GM12878 (cell line): ENCODE results near the gene COX18. TPM values are rescaled to one million over a fixed set of nuclear protein-coding genes. Genes with fewer than 3 reads are reported as not detected.
A peak's percentile ranks its signal among the peaks of the same experiment; 100 is the strongest.

Source experiments
- ATAC-seq: fragments of 200-7000 bp; cut with Tn5 transposase; 3 replicates; pipeline ENCODE4 v1.9.1; 2020; ENCODE audit warnings: mild to moderate bottlenecking, moderate library complexity
- BruUV-seq: library from RNA; stranded (reverse); fragments of 400-500 nt; replicated peaks from 2 replicates; lab custom pipeline; 2021; lab: Mats Ljungman, UMichigan
- CTCF ChIA-PET: fragments of 300-600 bp; sonication (Branson Sonifier 250); formaldehyde crosslinking; extraction: SDS; loops from one replicate; lab custom pipeline; 2021; ENCODE audit warnings: inconsistent platforms; lab: Yijun Ruan, JAX
- POLR2A ChIA-PET: fragments of 350-600 bp; formaldehyde crosslinking; extraction: SDS; loops from one replicate; lab custom pipeline; 2021; ENCODE audit warnings: inconsistent platforms; lab: Charles Lee
- RAD21 ChIA-PET: fragments of 300-600 bp; sonication (Branson Sonifier 250); formaldehyde crosslinking; loops from one replicate; lab custom pipeline; 2023; ENCODE audit warnings: antibody characterized with exemption; ENCODE audit not compliant: unreplicated experiment; lab: Charles Lee
- SMC1A ChIA-PET: fragments of 300-600 bp; sonication (Branson Sonifier 250); formaldehyde crosslinking; loops from one replicate; lab custom pipeline; 2023; ENCODE audit not compliant: unreplicated experiment, uncharacterized antibody; lab: Charles Lee
- DNase-seq: peaks from one replicate; pipeline ENCODE4 v3.0.0-alpha.2; 2011; ENCODE audit warnings: low read depth, low spot score
- FAIRE-seq: peaks from 3 replicates; lab custom pipeline; 2011; peaks lifted over from hg19 to GRCh38; lab: Jason Lieb, UNC
- H2AFZ ChIP-seq: 2 replicates; pipeline ENCODE4 v1.6.0; 2011; ENCODE audit warnings: low read depth, low read length, control low read depth; ENCODE audit not compliant: control insufficient read depth
- H3K27ac ChIP-seq: 2 replicates; pipeline ENCODE4 v1.5.1; 2011; ENCODE audit warnings: control low read depth; ENCODE audit not compliant: control insufficient read depth, insufficient read depth
- H3K27me3 ChIP-seq, 2 experiments: replicated peaks in 1 of 2; 2 replicates each; pipeline versions ENCODE4 v1.6.0 to v1.6.1; 2011; ENCODE audit warnings: low read length in 1 of 2; ENCODE audit not compliant: control insufficient read depth in 2 of 2, insufficient read depth in 2 of 2
- H3K36me3 ChIP-seq, 2 experiments: 2 replicates each; pipeline ENCODE4 v1.5.1; 2011; ENCODE audit warnings: low read length in 1 of 2; ENCODE audit not compliant: control insufficient read depth in 2 of 2, insufficient read depth in 2 of 2
- H3K4me1 ChIP-seq: 2 replicates; pipeline ENCODE4 v1.6.1; 2011; ENCODE audit warnings: mild to moderate bottlenecking, low read length, moderate library complexity, mixed read lengths; ENCODE audit not compliant: control insufficient read depth, insufficient read depth
- H3K4me2 ChIP-seq: 2 replicates; pipeline ENCODE4 v1.6.0; 2011; ENCODE audit warnings: control low read depth; ENCODE audit not compliant: control insufficient read depth, insufficient read depth
- H3K4me3 ChIP-seq: fragments of 200-600 bp; sonication (generic); 2 replicates; pipeline ENCODE4 v1.5.1; 2016
- H3K79me2 ChIP-seq: 2 replicates; pipeline ENCODE4 v1.6.0; 2011; ENCODE audit warnings: low read length; ENCODE audit not compliant: control insufficient read depth, insufficient read depth
- H3K9ac ChIP-seq: 2 replicates; pipeline ENCODE4 v1.8.0; 2011; ENCODE audit warnings: low read length, control low read depth, mixed read lengths; ENCODE audit not compliant: control insufficient read depth, insufficient read depth
- H3K9me3 ChIP-seq: replicated peaks from 3 replicates; pipeline ENCODE4 v1.5.1; 2011; ENCODE audit warnings: mild to moderate bottlenecking, low read length; ENCODE audit not compliant: control insufficient read depth, insufficient read depth
- H4K20me1 ChIP-seq: 2 replicates; pipeline ENCODE4 v1.6.0; 2011; ENCODE audit not compliant: control insufficient read depth, insufficient read depth
- EED ChIP-seq: sonication (generic); IDR thresholded peaks from 2 replicates; pipeline ENCODE4 v1.6.1; 2016; ENCODE audit warnings: antibody characterized with exemption, low read depth
- ESRRA ChIP-seq: IDR thresholded peaks from 2 replicates; pipeline ENCODE4 v1.6.1; 2012; ENCODE audit warnings: mild to moderate bottlenecking, low read length, improper control_type of control experiment
- EZH2 ChIP-seq: IDR thresholded peaks from 2 replicates; pipeline ENCODE4 v1.6.1; 2012; ENCODE audit warnings: low read depth, mild to moderate bottlenecking, control low read depth, inconsistent platforms, low read length, borderline replicate concordance; ENCODE audit not compliant: control insufficient read depth
- KLF5 ChIP-seq: fragments of 450-650 bp; IDR thresholded peaks from 2 replicates; pipeline ENCODE4 v1.6.1; 2014; ENCODE audit warnings: mild to moderate bottlenecking; ENCODE audit not compliant: partially characterized antibody
- MXI1 ChIP-seq: fragments of 150-350 bp; IDR thresholded peaks from 2 replicates; pipeline ENCODE4 v1.6.1; 2011; ENCODE audit warnings: low read depth, mild to moderate bottlenecking, inconsistent platforms, low read length, improper control_type of control experiment
- NFYB ChIP-seq: IDR thresholded peaks from 2 replicates; pipeline ENCODE4 v1.6.1; 2011; ENCODE audit warnings: low read depth, mild to moderate bottlenecking, low read length, improper control_type of control experiment, moderate library complexity; ENCODE audit not compliant: insufficient read depth
- NR2C1 ChIP-seq: fragments of 450-650 bp; IDR thresholded peaks from 2 replicates; pipeline ENCODE4 v1.6.1; 2017; ENCODE audit warnings: antibody characterized with exemption, mild to moderate bottlenecking, moderate library complexity
- POLR2AphosphoS2 ChIP-seq: IDR thresholded peaks from 2 replicates; pipeline ENCODE4 v1.6.1; 2011; ENCODE audit warnings: low read depth, mild to moderate bottlenecking, low read length, improper control_type of control experiment, moderate library complexity
- RBBP5 ChIP-seq: fragments of 200-600 bp; sonication (generic); conservative IDR thresholded peaks from 2 replicates; pipeline ENCODE4 v1.6.1; 2016
- SMAD1 ChIP-seq: fragments of 450-650 bp; IDR thresholded peaks from 2 replicates; pipeline ENCODE4 v1.6.1; 2018; ENCODE audit warnings: mild to moderate bottlenecking, low read depth; ENCODE audit not compliant: partially characterized antibody
- SMARCA5 ChIP-seq: fragments of 450-650 bp; IDR thresholded peaks from 2 replicates; pipeline ENCODE4 v1.6.1; 2017; ENCODE audit warnings: mild to moderate bottlenecking
- USF2 ChIP-seq: IDR thresholded peaks from 2 replicates; pipeline ENCODE4 v1.6.1; 2011; ENCODE audit warnings: low read depth, low read length, improper control_type of control experiment, borderline replicate concordance
- WGBS: methylation state at CpG from one replicate; pipeline ENCODE4 v1.1.6; 2016; ENCODE audit warnings: low lambda C conversion rate; ENCODE audit not compliant: insufficient replicate concordance, insufficient coverage; ENCODE audit errors: missing lambda C conversion rate; 5-methylcytosine and 5-hydroxymethylcytosine counted together
- in situ Hi-C: fragments of 300-500 bp; cut with MboI; formaldehyde crosslinking; loops from 9 replicates; pipeline ENCODE4 v1.14.3; 2018; ENCODE audit warnings: mixed read lengths
- intact Hi-C: fragments of 100-400 bp; cut with micrococcal nuclease; formaldehyde crosslinking; loops from one replicate; pipeline ENCODE4 v1.14.2; 2022; ENCODE audit not compliant: unreplicated experiment
- polyA plus RNA-seq, 11 experiments: library from polyadenylated mRNA; depleted of rRNA in 4 of 11; unstranded in 6 of 11; stranded (reverse) in 5 of 11; fragments of >200 nt; fragmentation: Nextera tagmentation in 4 of 11; fragmentation: Illumina TruSeq in 1 of 11; extraction: Ambion mirVana in 4 of 11; extraction: Trizol in 1 of 11; gene quantifications; 1 replicate in 1 of 11; 2 replicates in 10 of 11; pipeline versions ENCODE4 v1.2.1 to v1.2.3, GENCODE V29; 2011 to 2016; ENCODE audit warnings: inconsistent platforms in 2 of 11, missing spikeins in 2 of 11, low read depth in 1 of 11
- total RNA-seq, 4 experiments: library from RNA; depleted of rRNA in 3 of 4; stranded (reverse); fragments of >200 nt in 3 of 4; fragmentation: Illumina TruSeq in 1 of 4; extraction: Trizol in 1 of 4; gene quantifications; 2 replicates each; pipeline versions ENCODE4 v1.2.1 to v1.2.3, GENCODE V29; 2013 to 2021
- TF ChIP-seq, protein P1 (sequence below): fragments of 450-650 bp; IDR thresholded peaks from 2 replicates; pipeline ENCODE4 v1.6.1; 2017; ENCODE audit warnings: mild to moderate bottlenecking, low read depth, inconsistent platforms; ENCODE audit not compliant: poor library complexity, severe bottlenecking
- TF ChIP-seq, protein P2 (sequence below): IDR thresholded peaks from 2 replicates; pipeline ENCODE4 v1.6.1; 2012; ENCODE audit warnings: improper control_type of control experiment, low read depth, low read length; ENCODE audit not compliant: insufficient replicate concordance
- TF ChIP-seq, protein P3 (sequence below): IDR thresholded peaks from 2 replicates; pipeline ENCODE4 v1.6.1; 2011; ENCODE audit warnings: low read depth, mild to moderate bottlenecking, low read length, moderate library complexity, borderline replicate concordance; ENCODE audit errors: extremely low read depth

Gene COX18
- total and polyA plus RNA-seq, 10 of the 15 experiments (the other 5 are each of a cell fraction or from before 2014, with no cell fraction given) = 7.2 to 36.4 (median 17.7) TPM

DNA sequence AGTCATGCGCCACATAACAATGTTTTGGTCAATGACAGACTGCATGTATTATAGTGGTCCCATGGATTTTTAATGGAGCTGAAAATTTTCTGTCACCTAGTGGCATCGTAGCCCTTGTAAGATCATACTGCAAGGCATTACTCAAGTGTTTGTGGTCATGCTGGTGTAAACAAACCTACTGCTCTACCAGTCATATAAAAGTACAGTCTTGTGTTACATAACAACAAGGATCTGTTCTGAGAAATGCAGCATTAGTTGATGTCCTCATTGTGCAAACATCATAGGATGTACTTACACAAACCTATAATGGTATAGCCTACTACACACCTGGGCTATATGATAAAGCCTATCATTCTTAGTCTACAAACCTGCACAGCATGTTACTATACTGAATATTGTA is 34.6 kb downstream of the COX18 start:
- Histone ChIP-seq H3K79me2 (no peaks in the 10 kb centered on the region), H3K36me3 (no peaks in the 10 kb centered on the region), H2AFZ (no peak overlapping the region), H3K4me1 (peaks cover 4% of the 10 kb centered on the region), H3K4me3 (no peak overlapping the region), H3K9ac (no peak overlapping the region), H3K27ac (no peak overlapping the region), H3K9me3 (peaks cover 6% of the 10 kb centered on the region; the same call in 1 of the 3 replicates), H3K27me3 (no peaks in the 10 kb centered on the region), H3K4me2 (no peak overlapping the region), H4K20me1 (no peaks in the 10 kb centered on the region)
- TF ChIP-seq ESRRA (no peak), RBBP5 (no peak), USF2 (no peak), SMARCA5 (no peak), MXI1 (no peak), NR2C1 (no peak), SMAD1 (no peak), EZH2 (no peak), EED (no peak), NFYB (no peak), KLF5 (no peak), POLR2AphosphoS2 (no peak)
- TF ChIP-seq, protein P1, sequence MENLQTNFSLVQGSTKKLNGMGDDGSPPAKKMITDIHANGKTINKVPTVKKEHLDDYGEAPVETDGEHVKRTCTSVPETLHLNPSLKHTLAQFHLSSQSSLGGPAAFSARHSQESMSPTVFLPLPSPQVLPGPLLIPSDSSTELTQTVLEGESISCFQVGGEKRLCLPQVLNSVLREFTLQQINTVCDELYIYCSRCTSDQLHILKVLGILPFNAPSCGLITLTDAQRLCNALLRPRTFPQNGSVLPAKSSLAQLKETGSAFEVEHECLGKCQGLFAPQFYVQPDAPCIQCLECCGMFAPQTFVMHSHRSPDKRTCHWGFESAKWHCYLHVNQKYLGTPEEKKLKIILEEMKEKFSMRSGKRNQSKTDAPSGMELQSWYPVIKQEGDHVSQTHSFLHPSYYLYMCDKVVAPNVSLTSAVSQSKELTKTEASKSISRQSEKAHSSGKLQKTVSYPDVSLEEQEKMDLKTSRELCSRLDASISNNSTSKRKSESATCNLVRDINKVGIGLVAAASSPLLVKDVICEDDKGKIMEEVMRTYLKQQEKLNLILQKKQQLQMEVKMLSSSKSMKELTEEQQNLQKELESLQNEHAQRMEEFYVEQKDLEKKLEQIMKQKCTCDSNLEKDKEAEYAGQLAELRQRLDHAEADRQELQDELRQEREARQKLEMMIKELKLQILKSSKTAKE = no peak
- TF ChIP-seq, protein P2, sequence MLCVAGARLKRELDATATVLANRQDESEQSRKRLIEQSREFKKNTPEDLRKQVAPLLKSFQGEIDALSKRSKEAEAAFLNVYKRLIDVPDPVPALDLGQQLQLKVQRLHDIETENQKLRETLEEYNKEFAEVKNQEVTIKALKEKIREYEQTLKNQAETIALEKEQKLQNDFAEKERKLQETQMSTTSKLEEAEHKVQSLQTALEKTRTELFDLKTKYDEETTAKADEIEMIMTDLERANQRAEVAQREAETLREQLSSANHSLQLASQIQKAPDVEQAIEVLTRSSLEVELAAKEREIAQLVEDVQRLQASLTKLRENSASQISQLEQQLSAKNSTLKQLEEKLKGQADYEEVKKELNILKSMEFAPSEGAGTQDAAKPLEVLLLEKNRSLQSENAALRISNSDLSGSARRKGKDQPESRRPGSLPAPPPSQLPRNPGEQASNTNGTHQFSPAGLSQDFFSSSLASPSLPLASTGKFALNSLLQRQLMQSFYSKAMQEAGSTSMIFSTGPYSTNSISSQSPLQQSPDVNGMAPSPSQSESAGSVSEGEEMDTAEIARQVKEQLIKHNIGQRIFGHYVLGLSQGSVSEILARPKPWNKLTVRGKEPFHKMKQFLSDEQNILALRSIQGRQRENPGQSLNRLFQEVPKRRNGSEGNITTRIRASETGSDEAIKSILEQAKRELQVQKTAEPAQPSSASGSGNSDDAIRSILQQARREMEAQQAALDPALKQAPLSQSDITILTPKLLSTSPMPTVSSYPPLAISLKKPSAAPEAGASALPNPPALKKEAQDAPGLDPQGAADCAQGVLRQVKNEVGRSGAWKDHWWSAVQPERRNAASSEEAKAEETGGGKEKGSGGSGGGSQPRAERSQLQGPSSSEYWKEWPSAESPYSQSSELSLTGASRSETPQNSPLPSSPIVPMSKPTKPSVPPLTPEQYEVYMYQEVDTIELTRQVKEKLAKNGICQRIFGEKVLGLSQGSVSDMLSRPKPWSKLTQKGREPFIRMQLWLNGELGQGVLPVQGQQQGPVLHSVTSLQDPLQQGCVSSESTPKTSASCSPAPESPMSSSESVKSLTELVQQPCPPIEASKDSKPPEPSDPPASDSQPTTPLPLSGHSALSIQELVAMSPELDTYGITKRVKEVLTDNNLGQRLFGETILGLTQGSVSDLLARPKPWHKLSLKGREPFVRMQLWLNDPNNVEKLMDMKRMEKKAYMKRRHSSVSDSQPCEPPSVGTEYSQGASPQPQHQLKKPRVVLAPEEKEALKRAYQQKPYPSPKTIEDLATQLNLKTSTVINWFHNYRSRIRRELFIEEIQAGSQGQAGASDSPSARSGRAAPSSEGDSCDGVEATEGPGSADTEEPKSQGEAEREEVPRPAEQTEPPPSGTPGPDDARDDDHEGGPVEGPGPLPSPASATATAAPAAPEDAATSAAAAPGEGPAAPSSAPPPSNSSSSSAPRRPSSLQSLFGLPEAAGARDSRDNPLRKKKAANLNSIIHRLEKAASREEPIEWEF = no peak
- TF ChIP-seq, protein P3, sequence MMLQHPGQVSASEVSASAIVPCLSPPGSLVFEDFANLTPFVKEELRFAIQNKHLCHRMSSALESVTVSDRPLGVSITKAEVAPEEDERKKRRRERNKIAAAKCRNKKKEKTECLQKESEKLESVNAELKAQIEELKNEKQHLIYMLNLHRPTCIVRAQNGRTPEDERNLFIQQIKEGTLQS = no peak
- ChIA-PET POLR2A (interaction anchor here (0.7 kb wide), 1 partner anchor 51 kb away, joined by 4 read pairs; no protein-coding TSS in a partner anchor), SMC1A (no interaction called here), CTCF (no interaction called here), RAD21 (no interaction called here)
- DNase-seq (no peak), FAIRE-seq (peak; percentile 49), ATAC-seq (no peak)
- no TSS peak for BruUV-seq
- intact Hi-C loops (no loop called here), in situ Hi-C loops (no loop called here)
- 47% methylated on average over 2 of the region's 2 CpGs for WGBS
